ENCODE measurements around the gene SLC40A1. TPM values are rescaled to one million over a fixed set of nuclear protein-coding genes. Genes with fewer than 3 reads are reported as not detected.

The SLC40A1 gene
- total RNA-seq, 1 experiment from 2014 or later = 1.7 TPM

- no peak for TF ChIP-seq CTCF (conservative IDR thresholded peaks at IDR 0.05; ENCODE audit: low read depth, low read length)
- TF ChIP-seq EZH2 (IDR thresholded peaks at IDR 0.05; ENCODE audit: low read length, unreplicated experiment) = no peak
- no peak for TF ChIP-seq EZH2phosphoT487 (IDR thresholded peaks at IDR 0.05; ENCODE audit: borderline replicate concordance, low read length)
- intact Hi-C loops (cut with micrococcal nuclease) = no loop called here
- Histone ChIP-seq H3K27ac (ENCODE audit: low read length) (no peak overlapping the region), H3K9me2 (replicated peaks; ENCODE audit: low read length) (no peaks in the 10 kb centered on the region; the same call in 1 of the 2 replicates), H3K4me3 (ENCODE audit: low read length) (no peak overlapping the region), H3K27me3 (ENCODE audit: low read length) (no peaks in the 10 kb centered on the region), H3K4me2 (ENCODE audit: low read length) (peak overlapping the region; percentile 3; the same call in 1 of the 2 replicates), H3K4me1 (ENCODE audit: insufficient read depth, low read length) (peaks cover 11% of the 10 kb centered on the region), H3K9ac (ENCODE audit: low read length) (no peak overlapping the region), H3K36me3 (ENCODE audit: low read depth, low read length) (no peaks in the 10 kb centered on the region), H2AFZ (ENCODE audit: low read length) (0 out of 2 replicates have a peak overlapping the region, but pooled peaks have one; percentile 27), H3F3A (ENCODE audit: low read length, unreplicated experiment) (no peaks in the 10 kb centered on the region), H3K9me3 (ENCODE audit: low read length) (no peaks in the 10 kb centered on the region), H4K20me1 (ENCODE audit: low read length) (no peaks in the 10 kb centered on the region), H3K79me2 (ENCODE audit: low read length) (no peaks in the 10 kb centered on the region)
- no peak for DNase-seq
- CTCF ChIA-PET = no interaction called here
- BruUV-seq (replicated peaks) = no TSS peak
- POLR2A ChIA-PET (ENCODE audit: unreplicated experiment) = interaction anchor here (0.7 kb wide), 1 partner anchor 1834 kb away, joined by 6 read pairs; no protein-coding TSS in a partner anchor
- no peak for ATAC-seq
Measured at GRCh38 chr2:189522435-189523151, 58.0 kb downstream of the SLC40A1 start.

GRCh38 chr2:189521699-189522434, 58.7 kb downstream of the SLC40A1 start:
- no peak overlapping the region for H3K4me3 ChIP-seq (ENCODE audit: low read length)
- no peaks in the 10 kb centered on the region for H3K36me3 ChIP-seq (ENCODE audit: low read depth, low read length)
- no peaks in the 10 kb centered on the region for H4K20me1 ChIP-seq (ENCODE audit: low read length)
- DNase-seq (peak; percentile 50), ATAC-seq (peak; percentile 84)
- POLR2A ChIA-PET (ENCODE audit: unreplicated experiment) = interaction anchor here (0.7 kb wide), 1 partner anchor 1833 kb away, joined by 6 read pairs; no protein-coding TSS in a partner anchor
- no TSS peak for BruUV-seq (replicated peaks)
- H3F3A ChIP-seq (ENCODE audit: low read length, unreplicated experiment) = no peaks in the 10 kb centered on the region
- H3K9me3 ChIP-seq (ENCODE audit: low read length) = no peaks in the 10 kb centered on the region
- H3K79me2 ChIP-seq (ENCODE audit: low read length) = no peaks in the 10 kb centered on the region
- no peaks in the 10 kb centered on the region for H3K27me3 ChIP-seq (ENCODE audit: low read length)
- H3K9ac ChIP-seq (ENCODE audit: low read length) = no peak overlapping the region
- H2AFZ ChIP-seq (ENCODE audit: low read length) = no peak overlapping the region
- no peaks in the 10 kb centered on the region; the same call in 1 of the 2 replicates for H3K9me2 ChIP-seq (replicated peaks; ENCODE audit: low read length)
- H3K27ac ChIP-seq (ENCODE audit: low read length) = no peak overlapping the region
- peaks cover 11% of the 10 kb centered on the region for H3K4me1 ChIP-seq (ENCODE audit: insufficient read depth, low read length)
- peak overlapping the region; percentile 3; the same call in 1 of the 2 replicates for H3K4me2 ChIP-seq (ENCODE audit: low read length)
- CTCF ChIA-PET = no interaction called here
- intact Hi-C loops (cut with micrococcal nuclease) = no loop called here
- TF ChIP-seq EZH2 (IDR thresholded peaks at IDR 0.05; ENCODE audit: low read length, unreplicated experiment) (no peak), CTCF (conservative IDR thresholded peaks at IDR 0.05; ENCODE audit: low read depth, low read length) (no peak), EZH2phosphoT487 (IDR thresholded peaks at IDR 0.05; ENCODE audit: borderline replicate concordance, low read length) (no peak)

Measured in PC-3 (cell line).